PFSK-1 (cell line): ENCODE data around the gene ACTR2.

Experiments used
- FOXP2 ChIP-seq: optimal IDR thresholded peaks from 2 replicates; pipeline ENCODE3; 2011; ENCODE audit warnings: borderline replicate concordance, control low read depth, inconsistent platforms; ENCODE audit not compliant: insufficient read depth; ENCODE audit errors: extremely low read length, extremely low read depth
- POLR2AphosphoS5 ChIP-seq: IDR thresholded peaks from 2 replicates; pipeline ENCODE4 v1.6.1; 2012; ENCODE audit warnings: low read depth, mild to moderate bottlenecking, control low read depth, low read length, moderate library complexity
- SIN3A ChIP-seq: IDR thresholded peaks from 2 replicates; pipeline ENCODE4 v1.6.1; 2012; ENCODE audit warnings: mild to moderate bottlenecking, low read length, moderate library complexity, borderline replicate concordance; ENCODE audit not compliant: insufficient read depth
- TAF1 ChIP-seq: IDR thresholded peaks from 2 replicates; pipeline ENCODE4 v1.6.1; 2012; ENCODE audit warnings: low read length, control low read depth, borderline replicate concordance; ENCODE audit not compliant: insufficient read depth
- TF ChIP-seq, protein P1 (sequence below), 2 experiments: IDR thresholded peaks; 2 replicates each; pipeline versions ENCODE4 v1.6.1 to v1.8.0; 2011 to 2012; ENCODE audit warnings: low read depth in 2 of 2, low read length in 2 of 2, control low read depth in 1 of 2, inconsistent platforms in 1 of 2, mild to moderate bottlenecking in 1 of 2, moderate library complexity in 1 of 2; ENCODE audit not compliant: insufficient read depth in 1 of 2

Gene ACTR2

DNA sequence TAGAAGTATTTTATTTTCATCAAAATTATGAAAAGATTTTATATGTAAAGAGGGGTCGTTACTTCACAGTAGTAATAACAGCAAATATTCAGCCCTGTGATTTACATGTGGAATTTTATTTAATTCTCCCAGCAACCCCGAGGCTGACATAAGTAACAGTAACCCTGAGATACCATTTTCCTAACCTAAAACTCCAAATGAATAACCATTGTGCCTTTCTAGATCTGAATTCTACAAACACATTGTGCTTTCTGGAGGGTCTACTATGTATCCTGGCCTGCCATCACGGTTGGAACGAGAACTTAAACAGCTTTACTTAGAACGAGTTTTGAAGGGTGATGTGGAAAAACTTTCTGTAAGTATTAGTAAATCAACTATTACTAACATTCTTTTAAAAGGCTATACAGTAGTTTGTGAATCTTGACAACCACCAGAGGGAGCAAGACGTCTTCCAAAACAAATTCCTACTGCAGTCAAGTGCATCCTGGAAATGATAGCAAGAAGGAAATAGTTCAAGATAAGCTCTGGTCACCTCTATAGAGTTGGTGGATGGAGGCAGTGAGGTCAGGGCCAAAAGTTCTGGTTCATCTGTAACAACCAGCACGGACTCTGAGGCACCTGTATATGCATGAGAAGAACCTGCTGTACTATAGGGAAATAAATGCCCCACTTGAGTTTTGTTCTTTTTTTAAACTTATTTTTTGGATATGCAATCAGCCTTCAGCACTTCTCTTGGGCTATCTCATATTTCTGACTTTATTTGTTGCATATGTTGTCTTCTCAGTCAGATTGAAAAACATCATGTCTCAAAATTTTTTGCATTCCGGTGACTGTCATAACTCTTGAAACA, 37.4 kb downstream of the ACTR2 start:
- TF ChIP-seq TAF1 (no peak), SIN3A (no peak), POLR2AphosphoS5 (no peak), FOXP2 (no peak)
- TF ChIP-seq, protein P1, sequence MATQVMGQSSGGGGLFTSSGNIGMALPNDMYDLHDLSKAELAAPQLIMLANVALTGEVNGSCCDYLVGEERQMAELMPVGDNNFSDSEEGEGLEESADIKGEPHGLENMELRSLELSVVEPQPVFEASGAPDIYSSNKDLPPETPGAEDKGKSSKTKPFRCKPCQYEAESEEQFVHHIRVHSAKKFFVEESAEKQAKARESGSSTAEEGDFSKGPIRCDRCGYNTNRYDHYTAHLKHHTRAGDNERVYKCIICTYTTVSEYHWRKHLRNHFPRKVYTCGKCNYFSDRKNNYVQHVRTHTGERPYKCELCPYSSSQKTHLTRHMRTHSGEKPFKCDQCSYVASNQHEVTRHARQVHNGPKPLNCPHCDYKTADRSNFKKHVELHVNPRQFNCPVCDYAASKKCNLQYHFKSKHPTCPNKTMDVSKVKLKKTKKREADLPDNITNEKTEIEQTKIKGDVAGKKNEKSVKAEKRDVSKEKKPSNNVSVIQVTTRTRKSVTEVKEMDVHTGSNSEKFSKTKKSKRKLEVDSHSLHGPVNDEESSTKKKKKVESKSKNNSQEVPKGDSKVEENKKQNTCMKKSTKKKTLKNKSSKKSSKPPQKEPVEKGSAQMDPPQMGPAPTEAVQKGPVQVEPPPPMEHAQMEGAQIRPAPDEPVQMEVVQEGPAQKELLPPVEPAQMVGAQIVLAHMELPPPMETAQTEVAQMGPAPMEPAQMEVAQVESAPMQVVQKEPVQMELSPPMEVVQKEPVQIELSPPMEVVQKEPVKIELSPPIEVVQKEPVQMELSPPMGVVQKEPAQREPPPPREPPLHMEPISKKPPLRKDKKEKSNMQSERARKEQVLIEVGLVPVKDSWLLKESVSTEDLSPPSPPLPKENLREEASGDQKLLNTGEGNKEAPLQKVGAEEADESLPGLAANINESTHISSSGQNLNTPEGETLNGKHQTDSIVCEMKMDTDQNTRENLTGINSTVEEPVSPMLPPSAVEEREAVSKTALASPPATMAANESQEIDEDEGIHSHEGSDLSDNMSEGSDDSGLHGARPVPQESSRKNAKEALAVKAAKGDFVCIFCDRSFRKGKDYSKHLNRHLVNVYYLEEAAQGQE (IDR thresholded peaks at IDR 0.05; ENCODE audit: insufficient read depth in 1 of 2, low read depth in 2 of 2, low read length in 2 of 2): no peak

DNA sequence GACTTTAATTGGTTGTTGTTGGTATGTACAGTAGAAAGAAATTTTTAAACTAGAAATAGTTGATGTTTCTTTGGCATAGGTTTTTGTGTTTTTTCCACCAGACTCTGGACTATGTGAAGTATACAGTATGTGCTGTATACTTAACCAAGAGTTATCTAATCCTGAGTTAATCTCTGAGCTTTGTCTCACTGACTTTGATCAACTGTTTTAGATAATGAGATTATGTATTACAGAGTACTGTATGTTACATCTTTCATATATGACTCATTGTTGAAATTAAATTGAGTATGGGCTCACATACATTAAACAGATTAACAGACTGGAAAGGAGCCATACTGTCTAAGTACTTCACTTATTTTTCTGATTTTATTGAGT, 38.0 kb downstream of the ACTR2 start:
- no peak for TF ChIP-seq SIN3A
- TF ChIP-seq, protein P1 (IDR thresholded peaks at IDR 0.05; ENCODE audit: insufficient read depth in 1 of 2, low read depth in 2 of 2, low read length in 2 of 2): no peak
- no peak for TF ChIP-seq TAF1

DNA sequence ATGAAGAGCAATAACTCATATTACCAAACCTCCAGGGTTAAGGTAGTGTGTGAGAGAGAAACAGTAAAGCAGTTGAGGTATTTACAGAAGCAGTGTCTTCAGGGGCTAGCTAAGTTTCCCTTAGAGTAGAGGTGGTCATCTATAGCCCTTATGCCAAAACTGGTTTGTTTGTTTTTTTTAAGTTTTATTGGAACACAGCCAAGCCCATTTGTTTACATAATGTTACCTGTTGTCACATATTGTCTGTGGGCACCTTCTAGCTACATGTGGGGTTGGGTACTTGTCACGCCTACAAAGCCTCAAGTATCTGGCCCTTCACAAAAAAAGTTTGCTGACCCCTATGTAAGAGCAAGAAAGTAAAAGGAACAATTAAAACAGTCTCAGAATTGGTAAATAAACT, 39.4 kb downstream of the ACTR2 start:
- TF ChIP-seq TAF1: no peak
- no peak for TF ChIP-seq FOXP2
- no peak for TF ChIP-seq POLR2AphosphoS5
- no peak for TF ChIP-seq SIN3A
- TF ChIP-seq, protein P1 (IDR thresholded peaks at IDR 0.05; ENCODE audit: insufficient read depth in 1 of 2, low read depth in 2 of 2, low read length in 2 of 2): no peak

DNA sequence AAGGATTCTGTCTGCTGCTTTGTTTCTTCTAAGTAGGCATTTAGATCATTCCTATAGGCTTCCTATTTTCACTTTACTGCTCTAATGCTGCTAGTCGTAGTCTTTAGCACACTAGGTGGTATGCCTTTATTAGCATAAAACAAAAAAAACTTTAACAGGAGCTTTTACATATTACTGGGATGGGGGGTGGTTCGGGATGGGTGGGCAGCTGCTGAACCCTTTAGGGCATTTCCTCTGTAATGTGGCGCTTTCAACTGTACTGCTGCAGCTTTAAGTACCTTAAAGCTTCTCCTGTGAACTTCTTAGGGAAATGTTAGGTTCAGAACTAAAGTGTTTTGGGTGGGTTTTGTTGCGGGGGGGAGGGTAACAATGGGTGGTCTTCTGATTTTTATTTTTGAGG, 41.3 kb downstream of the ACTR2 start:
- TF ChIP-seq FOXP2 (no peak), TAF1 (no peak), POLR2AphosphoS5 (no peak), SIN3A (no peak)
- TF ChIP-seq, protein P1 (IDR thresholded peaks at IDR 0.05; ENCODE audit: insufficient read depth in 1 of 2, low read depth in 2 of 2, low read length in 2 of 2): no peak

DNA sequence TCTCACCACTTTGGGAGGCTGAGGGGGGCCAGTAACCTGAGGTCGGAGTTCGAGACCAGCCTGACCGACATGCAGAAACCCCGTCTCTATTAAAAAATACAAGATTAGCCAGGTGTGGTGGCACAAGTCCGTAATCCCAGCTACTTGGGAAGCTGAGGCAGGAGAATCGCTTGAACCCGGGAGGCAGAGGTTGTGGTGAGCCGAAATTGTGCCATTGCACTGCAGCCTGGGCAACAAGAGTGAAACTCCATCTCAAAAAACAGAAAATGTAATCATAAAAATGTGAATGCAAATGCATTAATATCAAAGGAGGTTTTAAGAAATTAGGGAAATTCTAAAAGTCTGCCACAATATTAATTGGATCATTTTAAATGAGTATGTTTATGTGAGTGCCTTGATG, 45.7 kb downstream of the ACTR2 start:
- TF ChIP-seq, protein P1 (IDR thresholded peaks at IDR 0.05; ENCODE audit: insufficient read depth in 1 of 2, low read depth in 2 of 2, low read length in 2 of 2): no peak
- no peak for TF ChIP-seq FOXP2
- TF ChIP-seq TAF1: no peak
